Ectodermal cell (in vitro differentiated cells): Measurements from ENCODE around the gene EVL.
"Not testable (repeated sequence)": the region's sequence is repeated elsewhere in the genome, so short reads cannot be mapped to it uniquely, and the experiment has no call there.

Experiments used
- H3K27ac ChIP-seq: 2 replicates; pipeline ENCODE4 v1.7.0; 2013; ENCODE audit warnings: mild to moderate bottlenecking, low read depth, low read length; ENCODE audit not compliant: insufficient read depth, poor library complexity, severe bottlenecking
- H3K27me3 ChIP-seq: 2 replicates; pipeline ENCODE4 v1.7.0; 2013; ENCODE audit warnings: mild to moderate bottlenecking, low read length; ENCODE audit not compliant: insufficient read depth, control insufficient read depth, poor library complexity, severe bottlenecking
- H3K36me3 ChIP-seq: one replicate; pipeline ENCODE4 v1.7.0; 2013; ENCODE audit warnings: low read length; ENCODE audit not compliant: control insufficient read depth, insufficient read depth
- H3K4me1 ChIP-seq: one replicate; pipeline ENCODE4 v1.7.0; 2013; ENCODE audit warnings: low read length; ENCODE audit not compliant: control insufficient read depth, insufficient read depth
- H3K4me3 ChIP-seq: 2 replicates; pipeline ENCODE4 v1.7.0; 2013; ENCODE audit warnings: low read depth, low read length, control low read depth; ENCODE audit not compliant: insufficient read depth
- H3K9me3 ChIP-seq: 2 replicates; pipeline ENCODE4 v1.7.0; 2013; ENCODE audit warnings: mild to moderate bottlenecking, low read length, moderate library complexity; ENCODE audit not compliant: control insufficient read depth
- WGBS, 2 experiments: methylation state at CpG; one replicate each; pipeline ENCODE4 v1.1.7; 2013; ENCODE audit warnings: missing lambda C conversion rate in 2 of 2; 5-methylcytosine and 5-hydroxymethylcytosine counted together

The EVL gene

DNA sequence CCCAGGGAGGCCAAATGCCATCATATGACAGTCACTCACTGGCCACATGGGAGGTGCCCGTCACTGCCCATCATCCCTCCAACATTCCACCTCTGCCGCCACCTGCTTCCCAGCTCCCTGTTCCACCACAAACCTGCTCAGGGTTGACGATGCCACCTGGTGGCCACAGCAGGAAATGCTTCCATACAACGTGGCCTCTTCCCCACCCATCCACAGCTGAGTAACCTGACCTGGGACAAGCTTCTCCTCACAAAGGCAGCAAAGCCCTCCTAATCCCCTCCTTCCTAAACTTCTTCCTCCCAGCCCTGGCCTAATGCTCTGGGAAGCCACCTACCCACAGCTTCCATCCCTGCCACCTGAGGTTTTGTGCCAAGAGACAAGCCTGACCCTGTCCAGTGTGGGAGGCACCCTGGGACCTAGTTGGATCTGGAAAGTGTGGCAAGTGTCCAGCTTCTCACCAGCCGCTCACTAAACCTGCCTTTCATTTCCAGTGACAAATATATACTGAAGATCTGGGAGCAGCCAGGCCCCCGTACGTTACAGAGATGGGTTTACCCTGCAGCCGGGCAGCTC is 89.9 kb downstream of the EVL start:
- WGBS, 2 experiments = 58% methylated on average over 8 of the region's 8 CpGs

GRCh38 chr14:100155756-100156616 is 90.8 kb downstream of the EVL start:
- Histone ChIP-seq H3K27me3 (peaks cover 50% of the 10 kb centered on the region), H3K27ac (no peak overlapping the region), H3K4me3 (no peak overlapping the region), H3K9me3 (no peaks in the 10 kb centered on the region), H3K4me1 (no peaks in the 10 kb centered on the region), H3K36me3 (no peaks in the 10 kb centered on the region)
- 89 to 93% methylated on average over 12 of the region's 12 CpGs for WGBS, 2 experiments

More for the DNA sequence above, 89.9 kb downstream of the EVL start:
- H3K4me3 ChIP-seq = no peak overlapping the region
- H3K9me3 ChIP-seq = no peaks in the 10 kb centered on the region
- H3K4me1 ChIP-seq = no peaks in the 10 kb centered on the region
- peaks cover 41% of the 10 kb centered on the region for H3K27me3 ChIP-seq
- H3K27ac ChIP-seq = no peak overlapping the region
- H3K36me3 ChIP-seq = no peaks in the 10 kb centered on the region

DNA sequence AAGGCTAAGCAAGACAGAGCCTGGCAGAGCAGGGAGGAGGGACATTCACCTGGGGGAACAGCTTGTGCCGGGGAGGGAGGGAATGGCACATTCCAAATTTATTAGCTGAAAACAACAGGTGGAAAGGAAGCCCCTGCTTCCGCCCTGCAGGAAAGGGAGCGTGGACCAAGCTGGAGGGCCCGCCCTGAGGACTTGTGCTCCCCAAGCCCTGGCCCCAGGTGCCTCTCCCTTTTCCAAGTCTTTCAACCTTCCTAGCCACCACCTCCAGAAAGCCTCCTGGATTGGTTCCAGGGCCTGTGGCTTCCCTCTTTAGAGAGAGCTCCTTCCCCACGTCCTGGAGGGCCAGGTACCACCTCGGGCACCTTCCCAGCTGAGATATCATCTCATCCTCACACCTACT is 91.6 kb downstream of the EVL start:
- 90 to 91% methylated on average over 6 of the region's 6 CpGs for WGBS, 2 experiments
- H3K27me3 ChIP-seq = peaks cover 58% of the 10 kb centered on the region

DNA sequence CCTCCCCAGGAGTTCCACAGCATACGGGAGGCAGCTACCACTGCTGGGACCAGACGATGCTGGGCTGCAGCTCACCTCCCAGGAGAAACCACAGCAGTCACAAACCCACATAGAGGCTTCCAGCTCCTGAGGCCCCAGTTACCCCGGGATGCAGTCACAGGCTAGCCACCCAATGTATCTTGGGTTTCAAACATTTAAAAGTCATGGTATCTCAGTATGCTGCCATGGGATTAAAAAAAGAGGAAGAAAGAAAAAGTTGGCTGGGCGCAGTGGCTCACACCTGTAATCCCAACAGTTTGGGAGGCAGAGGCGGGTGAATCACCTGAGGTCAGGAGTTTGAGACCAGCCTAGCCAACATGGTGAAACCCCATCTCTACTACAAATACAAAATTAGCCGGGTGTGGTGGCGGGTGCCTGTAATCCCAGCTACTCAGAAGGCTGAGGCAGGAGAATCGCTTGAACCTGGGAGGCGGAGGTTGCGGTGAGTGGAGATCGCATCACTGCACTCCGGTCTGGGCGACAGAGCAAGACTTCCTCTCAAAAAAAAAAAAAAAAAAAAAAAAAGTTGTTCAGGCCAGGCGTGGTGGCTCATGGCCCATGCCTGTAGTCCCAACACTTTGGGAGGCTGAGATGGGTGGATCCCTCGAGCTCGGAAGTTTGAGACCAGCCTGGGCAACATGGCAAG is 92.5 kb downstream of the EVL start:
- H3K27me3 ChIP-seq = peaks cover 60% of the 10 kb centered on the region
- H3K27ac ChIP-seq, H3K4me3 ChIP-seq, H3K4me1 ChIP-seq, H3K36me3 ChIP-seq, H3K9me3 ChIP-seq: not testable (repeated sequence)
- 85 to 93% methylated on average over 16 of the region's 16 CpGs for WGBS, 2 experiments

More for the DNA sequence above, 91.6 kb downstream of the EVL start:
- H3K4me1 ChIP-seq = no peaks in the 10 kb centered on the region
- H3K4me3 ChIP-seq = no peak overlapping the region
- H3K27ac ChIP-seq = no peak overlapping the region
- H3K36me3 ChIP-seq = no peaks in the 10 kb centered on the region
- H3K9me3 ChIP-seq = no peaks in the 10 kb centered on the region

GRCh38 chr14:100158566-100159093 is 93.4 kb downstream of the EVL start:
- H3K4me1 ChIP-seq = no peaks in the 10 kb centered on the region
- 17 to 18% methylated on average over 32 of the region's 32 CpGs for WGBS, 2 experiments
- peaks cover 65% of the 10 kb centered on the region for H3K27me3 ChIP-seq
- no peak overlapping the region for H3K27ac ChIP-seq
- H3K4me3 ChIP-seq = peak overlapping the region; percentile 29
- H3K36me3 ChIP-seq = no peaks in the 10 kb centered on the region
- H3K9me3 ChIP-seq = no peaks in the 10 kb centered on the region

- Histone ChIP-seq H3K27ac (no peak within 1 kb of the TSS), H3K4me3 (peak within 1 kb of the TSS; percentile 29), H3K36me3 (no peaks in the 10 kb centered on the region), H3K27me3 (peaks cover 65% of the 10 kb centered on the region), H3K4me1 (no peaks in the 10 kb centered on the region), H3K9me3 (no peaks in the 10 kb centered on the region)
- 2% methylated on average over 94 of the region's 94 CpGs for WGBS, 2 experiments
These were observed 94.1 kb downstream of the EVL start, which contains the start of gene DEGS2 for GRCh38 chr14:100159094-100159864. Gene DEGS2, minus strand, starts transcription at chr14:100159645. Its CDS starts 58 bp downstream, at chr14:100159587.

DNA sequence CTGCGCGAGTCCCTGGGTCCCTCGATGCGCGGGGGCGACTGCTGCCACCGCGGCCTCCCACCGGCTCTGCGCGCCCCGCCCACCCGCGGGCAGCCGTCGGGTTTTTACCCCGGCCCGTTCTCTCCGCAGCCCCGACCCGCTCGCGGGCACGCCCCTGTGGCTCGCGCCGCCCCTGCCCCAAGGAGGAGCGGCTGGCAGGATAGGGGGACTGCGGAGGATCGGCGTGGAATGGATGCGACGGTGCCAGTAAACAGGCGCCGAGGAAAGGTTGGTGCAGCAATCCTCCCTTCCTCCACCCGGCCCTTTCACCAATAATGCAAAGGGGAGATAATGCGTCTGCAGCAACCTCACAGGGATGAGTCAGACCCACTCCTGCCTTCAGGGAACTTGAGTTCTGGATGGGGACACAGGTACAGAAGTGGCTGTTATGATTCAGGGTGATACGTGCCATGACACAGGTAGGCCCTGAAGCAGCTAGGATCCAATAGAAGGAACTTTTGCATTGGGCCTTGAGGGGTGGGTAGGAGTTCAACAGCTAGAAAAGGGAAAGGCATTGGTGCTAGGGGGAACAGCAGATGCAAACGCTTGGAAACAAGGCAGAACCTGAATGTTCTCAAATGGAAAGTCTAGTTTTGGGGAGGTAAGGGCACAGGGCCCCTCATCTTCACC is 94.8 kb downstream of the EVL start:
- H3K4me1 ChIP-seq = no peaks in the 10 kb centered on the region
- H3K36me3 ChIP-seq = no peaks in the 10 kb centered on the region
- H3K4me3 ChIP-seq = peak overlapping the region; percentile 29
- H3K27me3 ChIP-seq = peaks cover 65% of the 10 kb centered on the region
- WGBS, 2 experiments = 8 to 9% methylated on average over 39 of the region's 39 CpGs
- H3K9me3 ChIP-seq = no peaks in the 10 kb centered on the region
- H3K27ac ChIP-seq = no peak overlapping the region

GRCh38 chr14:100160534-100160916 is 95.3 kb downstream of the EVL start:
- peaks cover 70% of the 10 kb centered on the region for H3K27me3 ChIP-seq
- no peaks in the 10 kb centered on the region for H3K36me3 ChIP-seq
- H3K27ac ChIP-seq = no peak overlapping the region
- no peaks in the 10 kb centered on the region for H3K9me3 ChIP-seq
- no peak overlapping the region for H3K4me3 ChIP-seq
- H3K4me1 ChIP-seq = no peaks in the 10 kb centered on the region
- WGBS, 2 experiments = 93% methylated on average over 7 of the region's 7 CpGs

- H3K4me3 ChIP-seq = no peak overlapping the region
- H3K27me3 ChIP-seq = peaks cover 28% of the 10 kb centered on the region
- H3K4me1 ChIP-seq = no peaks in the 10 kb centered on the region
- no peaks in the 10 kb centered on the region for H3K36me3 ChIP-seq
- WGBS, 2 experiments = 88 to 89% methylated on average over 27 of the region's 27 CpGs
- H3K9me3 ChIP-seq = no peaks in the 10 kb centered on the region
- no peak overlapping the region for H3K27ac ChIP-seq
These were observed 100.2 kb downstream of the EVL start for GRCh38 chr14:100165376-100165775.
